Measurements from ENCODE around the gene TEX10. TPM values are rescaled to one million over a fixed set of nuclear protein-coding genes. Genes with fewer than 3 reads are reported as not detected.

TEX10 gene
- polyA plus RNA-seq, 1 donor from 2014 or later = 30.5 TPM

GRCh38 chr9:100308965-100309564 lies 43.7 kb downstream of the TEX10 start:
- no peaks in the 10 kb centered on the region for H3K27me3 ChIP-seq (ENCODE audit: insufficient read depth, low read depth, low read length)
- H4K20me1 ChIP-seq (ENCODE audit: insufficient read depth) = no peaks in the 10 kb centered on the region
- H3K9me3 ChIP-seq (ENCODE audit: low read length) = no peaks in the 10 kb centered on the region
- H3K4me3 ChIP-seq (ENCODE audit: low read length) = no peak overlapping the region
- no peaks in the 10 kb centered on the region for H3F3A ChIP-seq (ENCODE audit: insufficient read depth, low read length, poor library complexity, severe bottlenecking)
- peaks cover 20% of the 10 kb centered on the region for H3K36me3 ChIP-seq (ENCODE audit: insufficient read depth, low read length)
- H3K27ac ChIP-seq (ENCODE audit: low read length) = no peak overlapping the region
- H3K9ac ChIP-seq (ENCODE audit: low read length) = no peak overlapping the region
- no peak overlapping the region for H2AFZ ChIP-seq (ENCODE audit: low read depth, low read length)
- no peaks in the 10 kb centered on the region for H3K79me2 ChIP-seq (replicated peaks; ENCODE audit: insufficient read depth, low read length)
- TF ChIP-seq RAD21 (conservative IDR thresholded peaks at IDR 0.05) = no peak
- no peak for TF ChIP-seq EZH2 (IDR thresholded peaks at IDR 0.05; ENCODE audit: borderline replicate concordance, insufficient read depth, low read length, poor library complexity, severe bottlenecking)
- TF ChIP-seq EP300 (conservative IDR thresholded peaks at IDR 0.05; ENCODE audit: poor library complexity, severe bottlenecking) = no peak
- TF ChIP-seq POLR2AphosphoS5 (IDR thresholded peaks at IDR 0.05) = no peak
- no peak for TF ChIP-seq CTCF (IDR thresholded peaks at IDR 0.05; ENCODE audit: poor library complexity, severe bottlenecking)
- TF ChIP-seq SMC3 (conservative IDR thresholded peaks at IDR 0.05; ENCODE audit: poor library complexity) = no peak
- H3K4me2 ChIP-seq (ENCODE audit: low read length) = no peak overlapping the region
- no peaks in the 10 kb centered on the region for H3K9me2 ChIP-seq (ENCODE audit: insufficient read depth, low read length)

GRCh38 chr9:100307080-100307479 lies 45.7 kb downstream of the TEX10 start:
- TF ChIP-seq POLR2AphosphoS5 (IDR thresholded peaks at IDR 0.05) = no peak
- no peak for TF ChIP-seq MXI1 (conservative IDR thresholded peaks at IDR 0.05; ENCODE audit: poor library complexity, severe bottlenecking)
- no peak for TF ChIP-seq RAD21 (conservative IDR thresholded peaks at IDR 0.05)
- TF ChIP-seq REST (IDR thresholded peaks at IDR 0.05; ENCODE audit: borderline replicate concordance) = no peak
- TF ChIP-seq CTCF (IDR thresholded peaks at IDR 0.05; ENCODE audit: poor library complexity, severe bottlenecking) = no peak
- TF ChIP-seq EZH2 (IDR thresholded peaks at IDR 0.05; ENCODE audit: borderline replicate concordance, insufficient read depth, low read length, poor library complexity, severe bottlenecking) = no peak
- TF ChIP-seq EP300 (conservative IDR thresholded peaks at IDR 0.05; ENCODE audit: poor library complexity, severe bottlenecking) = no peak
- TF ChIP-seq TAF1 (IDR thresholded peaks at IDR 0.05; ENCODE audit: low read depth) = no peak
- no peak for TF ChIP-seq SMC3 (conservative IDR thresholded peaks at IDR 0.05; ENCODE audit: poor library complexity)
- Histone ChIP-seq H3K79me2 (replicated peaks; ENCODE audit: insufficient read depth, low read length) (no peaks in the 10 kb centered on the region), H3K27ac (ENCODE audit: low read length) (no peak overlapping the region), H3K4me3 (ENCODE audit: low read length) (no peak overlapping the region), H3K9me2 (ENCODE audit: insufficient read depth, low read length) (no peaks in the 10 kb centered on the region), H3K27me3 (ENCODE audit: insufficient read depth, low read depth, low read length) (no peaks in the 10 kb centered on the region), H3K36me3 (ENCODE audit: insufficient read depth, low read length) (peaks cover 14% of the 10 kb centered on the region), H3F3A (ENCODE audit: insufficient read depth, low read length, poor library complexity, severe bottlenecking) (no peaks in the 10 kb centered on the region), H3K9ac (ENCODE audit: low read length) (no peak overlapping the region), H3K4me2 (ENCODE audit: low read length) (no peak overlapping the region), H2AFZ (ENCODE audit: low read depth, low read length) (no peak overlapping the region), H4K20me1 (ENCODE audit: insufficient read depth) (no peaks in the 10 kb centered on the region), H3K9me3 (ENCODE audit: low read length) (no peaks in the 10 kb centered on the region)
